ENCODE measurements around the gene PAK6.

Gene PAK6

GRCh38 chr15:40256638-40257235, 17.9 kb downstream of the PAK6 start:
- DNase-seq = peak; percentile 45

- no peak for DNase-seq
Measured at GRCh38 chr15:40257656-40258450, 19.0 kb downstream of the PAK6 start.

DNA sequence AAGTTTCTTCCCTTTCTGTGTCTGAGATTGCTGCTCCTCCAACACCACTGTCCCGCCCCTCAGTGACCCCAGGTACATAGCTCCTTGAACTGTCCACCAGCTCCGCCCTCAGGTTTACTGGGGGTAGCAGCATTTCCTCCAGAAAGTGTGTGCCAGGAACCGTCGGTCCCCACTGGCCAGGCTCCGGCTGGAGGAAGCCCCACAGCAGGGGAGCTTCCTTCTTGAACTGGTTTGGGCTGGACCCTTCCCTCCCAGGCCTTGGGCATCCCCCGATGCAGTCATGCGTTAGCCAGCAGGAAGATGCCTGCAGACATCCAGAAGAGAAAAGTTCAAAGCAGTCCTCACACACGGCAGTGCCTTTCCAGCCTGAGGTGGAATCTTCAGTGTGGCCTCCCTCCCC, 19.7 kb downstream of the PAK6 start:
- no peak for DNase-seq

DNA sequence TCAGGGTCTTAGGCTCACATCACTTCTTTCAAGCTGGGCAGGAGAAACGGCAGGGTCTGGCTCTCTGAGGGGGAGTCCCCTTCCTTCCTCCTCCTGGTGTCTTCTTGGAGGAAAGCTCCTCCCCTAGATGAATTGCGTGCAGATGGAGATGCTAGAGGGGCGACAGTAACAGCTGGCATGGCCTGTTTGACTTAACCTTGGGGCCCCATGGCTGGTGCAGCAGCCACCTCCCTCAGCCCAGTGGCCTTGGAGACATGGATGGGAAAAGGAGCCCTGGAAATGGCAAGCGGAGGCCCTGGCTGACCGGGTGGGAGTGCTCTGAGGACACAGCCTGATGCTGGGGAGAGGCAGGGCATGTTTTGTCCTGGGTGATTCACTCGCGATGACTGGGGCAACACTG, 20.2 kb downstream of the PAK6 start:
- DNase-seq = no peak

DNA sequence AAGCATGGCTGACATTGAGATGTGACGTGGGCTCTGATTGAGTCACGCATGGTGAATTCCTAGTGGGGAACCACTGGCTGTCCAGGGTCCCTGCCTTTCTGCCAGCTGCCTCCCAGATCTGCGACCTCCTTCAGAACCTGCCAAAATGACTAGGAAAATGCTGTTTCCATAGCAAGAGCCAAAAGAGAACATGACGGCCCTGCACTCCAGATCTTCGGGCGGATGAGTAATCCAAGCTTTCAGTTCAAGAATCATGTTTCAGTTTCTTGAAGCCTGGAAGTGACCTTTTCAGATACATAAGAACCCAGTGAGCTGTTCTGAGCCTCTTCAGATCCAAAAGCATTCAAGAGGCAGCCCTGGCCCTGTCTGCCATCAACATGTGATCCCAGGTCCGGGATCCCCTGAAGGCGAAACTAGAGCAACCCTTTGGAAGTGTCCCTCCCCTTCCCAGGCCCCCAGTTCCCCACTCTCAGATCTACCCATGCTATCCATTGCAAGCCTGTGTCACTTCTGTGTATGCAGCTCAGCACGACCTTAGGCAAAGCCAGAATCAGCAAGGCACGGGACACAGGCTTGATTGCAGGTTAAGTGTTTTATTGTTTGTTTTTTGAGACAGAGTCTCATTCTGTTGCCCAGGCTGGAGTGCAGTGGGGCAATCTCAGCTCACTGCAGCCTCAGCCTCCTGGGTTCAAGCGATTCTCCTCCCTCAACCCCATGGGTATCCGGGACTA, 24.3 kb downstream of the PAK6 start:
- DNase-seq = peak; percentile 70

DNA sequence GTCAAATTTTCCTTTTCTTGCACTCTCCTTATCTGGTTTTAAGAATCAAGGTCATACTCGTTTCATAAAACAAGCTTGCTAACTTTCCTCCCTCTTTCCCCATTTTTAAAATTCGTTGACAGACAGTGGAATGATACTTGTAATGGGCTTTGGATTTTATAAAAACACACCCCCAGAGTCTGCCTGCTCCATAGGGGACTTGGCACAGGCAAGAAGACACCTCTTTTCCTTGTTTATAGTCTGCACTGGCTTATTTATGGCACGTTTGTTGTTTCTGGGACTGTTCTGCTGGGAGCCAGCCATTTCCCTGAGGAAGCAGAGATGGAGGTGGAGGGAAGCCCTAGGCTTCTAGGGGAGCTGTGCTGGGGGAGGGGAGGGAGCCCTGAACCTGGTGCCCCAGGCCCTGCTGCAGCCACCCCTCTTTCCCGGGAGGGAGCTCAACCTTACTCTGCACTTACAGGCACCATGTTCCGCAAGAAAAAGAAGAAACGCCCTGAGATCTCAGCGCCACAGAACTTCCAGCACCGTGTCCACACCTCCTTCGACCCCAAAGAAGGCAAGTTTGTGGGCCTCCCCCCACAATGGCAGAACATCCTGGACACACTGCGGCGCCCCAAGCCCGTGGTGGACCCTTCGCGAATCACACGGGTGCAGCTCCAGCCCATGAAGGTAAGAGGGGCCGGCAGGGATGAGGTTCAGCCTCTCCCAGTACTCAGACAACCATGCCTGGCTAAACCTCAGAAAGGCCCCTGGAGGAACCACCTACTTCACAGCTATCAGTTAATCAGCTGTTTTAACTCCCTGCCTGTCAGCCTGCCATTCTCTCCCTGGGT, 25.7 kb downstream of the PAK6 start:
- DNase-seq = no peak

DNA sequence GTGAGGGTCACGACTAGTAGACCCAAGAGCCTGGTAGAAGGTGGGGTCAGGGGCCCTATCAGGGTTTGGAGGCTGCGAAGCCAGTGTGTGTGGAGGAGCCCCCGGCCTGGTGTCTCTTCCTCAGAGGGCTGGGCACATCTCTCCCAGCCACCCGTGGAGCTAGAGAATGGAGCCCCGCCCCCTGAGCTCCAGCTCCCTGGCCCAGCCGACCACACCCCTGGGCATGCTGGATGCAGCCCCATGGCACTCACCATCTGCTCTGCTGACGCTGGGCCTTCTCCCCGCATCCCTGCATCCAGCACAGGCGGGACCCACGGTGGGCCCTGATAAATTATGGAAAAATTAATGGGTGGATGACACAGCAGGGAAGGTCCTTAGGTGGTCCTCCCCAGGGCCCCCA, 26.5 kb downstream of the PAK6 start:
- no peak for DNase-seq

- no peak for DNase-seq
Measured at GRCh38 chr15:40265875-40266274, 27.0 kb downstream of the PAK6 start.

- peak; percentile 86 for DNase-seq
Measured at GRCh38 chr15:40266828-40267304, 28.0 kb downstream of the PAK6 start.

DNA sequence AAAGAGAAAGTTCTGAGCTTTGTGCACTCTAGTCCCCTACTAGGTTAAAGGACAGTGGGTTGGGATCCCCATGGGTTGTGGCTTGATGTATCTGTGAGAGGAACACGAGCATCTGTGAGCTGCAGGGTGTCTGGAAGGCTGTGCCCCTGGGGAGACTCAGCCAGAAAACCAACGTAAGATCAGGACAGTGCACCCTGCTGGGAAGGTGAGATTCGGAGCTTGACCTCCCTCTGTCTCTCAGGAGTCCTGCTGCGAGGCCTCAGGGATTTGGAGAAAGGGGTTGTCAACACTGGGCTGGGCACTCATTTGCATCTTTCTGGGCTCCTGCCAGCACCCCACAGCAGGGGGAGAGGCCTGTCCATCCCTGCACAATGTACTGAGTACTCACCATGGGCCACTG, 28.8 kb downstream of the PAK6 start:
- no peak for DNase-seq

DNA sequence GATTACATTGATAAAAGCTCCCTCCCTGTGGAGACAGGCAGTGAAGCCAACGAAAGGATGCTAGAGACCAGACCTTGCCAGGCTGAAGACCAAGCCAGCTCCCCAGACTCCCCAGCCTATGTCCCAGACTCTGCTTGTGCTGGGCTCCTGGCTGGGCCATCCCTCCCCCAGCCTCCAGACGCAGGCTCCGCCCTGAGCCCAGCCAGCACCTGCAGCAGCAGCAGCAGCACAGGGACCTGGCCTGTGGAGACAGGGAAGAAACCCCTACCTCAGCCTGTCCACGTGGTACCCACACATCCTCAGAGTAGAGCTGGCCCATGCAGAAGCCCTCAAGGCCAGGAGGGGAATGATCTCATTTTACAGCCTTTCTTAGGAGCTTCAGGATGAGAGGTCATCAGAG, 30.7 kb downstream of the PAK6 start:
- DNase-seq = no peak

DNA sequence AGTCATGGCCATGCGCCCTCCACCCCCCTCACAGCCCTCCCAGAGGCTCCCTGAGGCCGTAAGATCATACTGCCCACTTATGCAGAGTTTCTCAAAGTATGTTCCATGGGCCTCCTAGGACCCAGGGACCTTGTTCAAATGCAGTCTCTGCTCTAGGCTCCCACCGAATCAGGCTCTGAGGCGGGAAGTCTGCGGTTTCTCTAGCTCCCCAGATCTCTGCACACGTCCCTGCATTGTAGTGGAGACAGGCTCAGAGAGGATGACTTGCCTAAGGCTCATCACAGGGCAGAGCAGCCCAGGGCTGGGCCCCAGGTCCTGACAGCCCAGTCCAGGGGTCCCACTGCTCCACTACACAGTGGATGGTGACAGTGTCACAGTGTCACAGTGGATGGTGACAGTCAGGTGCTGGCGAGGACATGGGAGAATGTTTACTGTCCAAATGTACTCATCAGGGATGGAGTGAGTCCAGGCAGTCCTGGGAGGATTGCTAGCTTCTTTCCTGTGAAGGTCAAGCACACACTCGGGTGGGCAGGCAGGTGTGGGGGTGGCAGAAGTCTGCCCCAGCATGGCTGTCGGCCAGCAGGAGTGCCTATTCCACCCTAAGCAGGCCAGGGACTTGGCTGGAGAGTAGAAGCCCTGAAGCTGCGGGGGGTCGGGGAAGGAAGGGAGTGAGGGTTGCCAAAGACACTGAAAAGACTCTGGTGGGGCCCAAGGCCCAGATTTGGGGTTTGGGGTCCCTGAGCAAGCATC, 31.6 kb downstream of the PAK6 start:
- DNase-seq = no peak

- DNase-seq = no peak
Measured at GRCh38 chr15:40271685-40272484, 33.0 kb downstream of the PAK6 start.

DNA sequence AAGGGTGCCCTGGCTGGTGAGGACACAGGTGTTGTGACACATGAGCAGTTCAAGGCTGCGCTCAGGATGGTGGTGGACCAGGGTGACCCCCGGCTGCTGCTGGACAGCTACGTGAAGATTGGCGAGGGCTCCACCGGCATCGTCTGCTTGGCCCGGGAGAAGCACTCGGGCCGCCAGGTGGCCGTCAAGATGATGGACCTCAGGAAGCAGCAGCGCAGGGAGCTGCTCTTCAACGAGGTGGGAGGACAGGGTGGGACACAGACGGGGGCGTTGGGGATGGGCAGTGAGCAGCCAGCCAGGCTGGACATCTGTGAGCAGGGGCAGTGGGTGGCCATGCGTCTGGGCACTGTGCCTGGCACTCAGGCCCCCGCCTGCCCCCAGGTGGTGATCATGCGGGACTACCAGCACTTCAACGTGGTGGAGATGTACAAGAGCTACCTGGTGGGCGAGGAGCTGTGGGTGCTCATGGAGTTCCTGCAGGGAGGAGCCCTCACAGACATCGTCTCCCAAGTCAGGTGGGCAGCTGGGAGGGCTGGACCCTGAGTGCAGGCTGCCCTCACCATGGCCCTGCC, 33.7 kb downstream of the PAK6 start:
- no peak for DNase-seq

- DNase-seq = no peak
Measured at GRCh38 chr15:40273428-40273827, 34.6 kb downstream of the PAK6 start.

- peak; percentile 92 for DNase-seq
Measured at GRCh38 chr15:40274350-40275274, 35.7 kb downstream of the PAK6 start.

DNA sequence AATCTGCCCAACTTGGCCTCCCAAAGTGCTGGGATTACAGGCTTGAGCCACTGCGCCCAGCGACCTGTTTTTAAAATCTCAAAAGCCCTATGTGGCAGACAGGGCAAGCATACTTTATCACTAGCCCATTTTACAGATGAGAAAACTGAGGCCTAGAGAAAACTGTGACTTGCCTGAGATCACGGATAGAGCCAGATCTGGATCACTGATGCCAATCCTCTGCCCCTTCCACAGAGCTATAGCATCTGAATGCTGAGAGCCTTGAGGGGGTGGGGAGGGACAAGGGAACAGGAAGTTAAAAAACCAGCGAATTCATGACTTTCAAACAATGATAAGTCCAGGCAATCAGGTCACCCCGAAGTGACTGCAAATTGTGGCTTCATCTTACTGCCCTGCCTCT, 36.7 kb downstream of the PAK6 start:
- DNase-seq = no peak

DNA sequence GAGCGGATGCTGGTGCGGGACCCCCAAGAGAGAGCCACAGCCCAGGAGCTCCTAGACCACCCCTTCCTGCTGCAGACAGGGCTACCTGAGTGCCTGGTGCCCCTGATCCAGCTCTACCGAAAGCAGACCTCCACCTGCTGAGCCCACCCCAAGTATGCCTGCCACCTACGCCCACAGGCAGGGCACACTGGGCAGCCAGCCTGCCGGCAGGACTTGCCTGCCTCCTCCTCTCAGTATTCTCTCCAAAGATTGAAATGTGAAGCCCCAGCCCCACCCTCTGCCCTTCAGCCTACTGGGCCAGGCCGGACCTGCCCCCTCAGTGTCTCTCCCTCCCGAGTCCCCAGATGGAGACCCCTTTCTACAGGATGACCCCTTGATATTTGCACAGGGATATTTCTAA, 37.1 kb downstream of the PAK6 start:
- DNase-seq = no peak

- no peak for DNase-seq
Measured at GRCh38 chr15:40276927-40277326, 38.1 kb downstream of the PAK6 start.

DNA sequence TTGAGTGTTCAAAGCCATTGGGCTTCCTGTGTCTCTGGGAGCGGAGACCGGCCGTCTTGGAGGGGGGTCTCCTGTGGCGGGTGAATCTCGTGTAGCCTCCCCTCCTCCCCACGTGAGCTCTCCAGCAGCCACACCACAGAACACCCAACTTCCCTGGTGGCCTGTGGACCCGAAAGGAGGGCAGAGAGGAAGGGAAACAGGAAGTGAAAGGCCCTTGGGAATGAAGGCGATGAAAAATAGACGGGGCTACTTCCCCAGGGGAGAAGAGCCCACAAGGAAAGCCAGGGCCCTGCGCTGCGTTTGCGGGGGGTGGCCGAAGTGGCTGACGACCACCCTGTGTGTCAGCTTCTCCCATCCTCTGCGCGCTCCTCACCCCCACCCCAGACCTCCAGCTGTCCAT, 38.6 kb downstream of the PAK6 start:
- peak; percentile 80 for DNase-seq
